HCT116 (cell line): ENCODE measurements around the gene LRRC56. TPM values are rescaled to one million over a fixed set of nuclear protein-coding genes. Genes with fewer than 3 reads are reported as not detected.

Experiments
- ATAC-seq: fragments of 200-7000 bp; cut with Tn5 transposase; 2 replicates; pipeline ENCODE4 v1.9.1; 2020; ENCODE audit warnings: mild to moderate bottlenecking, moderate library complexity
- BruUV-seq: library from RNA; stranded (reverse); fragments of 400-500 nt; replicated peaks from 2 replicates; lab custom pipeline; 2021; lab: Mats Ljungman, UMichigan
- CTCF ChIA-PET: fragments of 300-600 bp; sonication (Branson Sonifier 250); formaldehyde crosslinking; loops from one replicate; lab custom pipeline; 2021; ENCODE audit warnings: antibody characterized with exemption; lab: Charles Lee
- POLR2A ChIA-PET: fragments of 300-600, 350-600 bp; sonication (Branson Sonifier 250); formaldehyde crosslinking; loops from one replicate; lab custom pipeline; 2021; ENCODE audit warnings: antibody characterized with exemption; lab: Charles Lee
- RAD21 ChIA-PET, 2 experiments: fragments of 300-600 bp; sonication (Branson Sonifier 250); formaldehyde crosslinking; loops; one replicate each; lab custom pipeline; 2023; ENCODE audit warnings: low total read pairs in 2 of 2; ENCODE audit not compliant: uncharacterized antibody in 2 of 2, unreplicated experiment in 2 of 2, low non-redundant PET in 1 of 2; lab: Charles Lee
- DNase-seq: peaks from one replicate; pipeline ENCODE4 v3.0.0-alpha.2; 2010; ENCODE audit warnings: low read depth, low spot score
- H2AFZ ChIP-seq: fragments of 200-600 bp; shearing (Covaris generic), sonication (generic); 2 replicates; pipeline ENCODE4 v1.6.1; 2017; ENCODE audit warnings: low read depth, mixed run types, mixed read lengths, antibody characterized with exemption, low read length; ENCODE audit not compliant: poor library complexity, severe bottlenecking
- H3K27ac ChIP-seq: 2 replicates; pipeline ENCODE4 v1.5.1; 2012; ENCODE audit warnings: low read depth, low read length
- H3K27me3 ChIP-seq: fragments of 200-600 bp; sonication (generic); 2 replicates; pipeline ENCODE4 v1.6.1; 2016; ENCODE audit warnings: mixed run types, low read length, mixed read lengths; ENCODE audit not compliant: insufficient read depth
- H3K36me3 ChIP-seq, 2 experiments: fragments of 200-500 bp in 1 of 2; fragments of 200-600 bp in 1 of 2; sonication (Bioruptor generic) in 1 of 2; sonication (generic) in 1 of 2; 2 replicates each; pipeline versions ENCODE4 v1.5.1 to v1.6.1; 2014 to 2016; ENCODE audit warnings: low read length in 2 of 2, inconsistent platforms in 1 of 2, mixed read lengths in 1 of 2, mixed run types in 1 of 2; ENCODE audit not compliant: insufficient read depth in 2 of 2, control insufficient read depth in 1 of 2
- H3K4me1 ChIP-seq, 2 experiments: fragments of 200-600 bp in 1 of 2; sonication (generic) in 1 of 2; 2 replicates each; pipeline versions ENCODE4 v1.5.1 to v1.6.1; 2012 to 2017; ENCODE audit warnings: low read length in 2 of 2, inconsistent platforms in 1 of 2, mild to moderate bottlenecking in 1 of 2, mixed read lengths in 1 of 2, mixed run types in 1 of 2, moderate library complexity in 1 of 2; ENCODE audit not compliant: insufficient read depth in 2 of 2, control insufficient read depth in 1 of 2
- H3K4me2 ChIP-seq: fragments of 200-600 bp; sonication (generic); 2 replicates; pipeline ENCODE4 v1.6.1; 2017; ENCODE audit warnings: mixed run types, low read length, mixed read lengths
- H3K4me3 ChIP-seq, 2 experiments: fragments of 200-600 bp in 1 of 2; sonication (generic) in 1 of 2; replicated peaks in 1 of 2; 2 replicates each; pipeline ENCODE4 v1.5.1; 2011 to 2016; ENCODE audit warnings: low read length in 2 of 2, control low read depth in 1 of 2, low read depth in 1 of 2, mild to moderate bottlenecking in 1 of 2, mixed read lengths in 1 of 2, mixed run types in 1 of 2
- H3K79me2 ChIP-seq: fragments of 200-600 bp; sonication (generic); 2 replicates; pipeline ENCODE4 v1.6.1; 2017; ENCODE audit warnings: mild to moderate bottlenecking, mixed run types, low read length, moderate library complexity, mixed read lengths; ENCODE audit not compliant: insufficient read depth
- H3K9ac ChIP-seq: fragments of 200-600 bp; sonication (generic); 2 replicates; pipeline ENCODE4 v1.6.1; 2016; ENCODE audit warnings: low read length, mixed read lengths
- H3K9me2 ChIP-seq: fragments of 200-600 bp; sonication (generic), shearing (Covaris generic); 2 replicates; pipeline ENCODE4 v1.6.1; 2017; ENCODE audit warnings: mixed run types, mild to moderate bottlenecking, moderate library complexity; ENCODE audit not compliant: insufficient read depth
- H3K9me3 ChIP-seq, 2 experiments: fragments of 200-500 bp in 1 of 2; fragments of 200-600 bp in 1 of 2; sonication (Bioruptor generic) in 1 of 2; sonication (generic) in 1 of 2; 2 replicates each; pipeline ENCODE4 v1.6.1; 2014 to 2017; ENCODE audit warnings: low read length in 2 of 2, mixed read lengths in 2 of 2, inconsistent platforms in 1 of 2, low read depth in 1 of 2, mild to moderate bottlenecking in 1 of 2, mixed run types in 1 of 2, moderate library complexity in 1 of 2; ENCODE audit not compliant: control insufficient read depth in 1 of 2, insufficient read depth in 1 of 2
- H4K20me1 ChIP-seq: fragments of 200-600 bp; sonication (generic), shearing (Covaris generic); 2 replicates; pipeline ENCODE4 v1.6.1; 2017; ENCODE audit warnings: mixed run types, mild to moderate bottlenecking, moderate library complexity; ENCODE audit not compliant: insufficient read depth
- ATF3 ChIP-seq: IDR thresholded peaks from 2 replicates; pipeline ENCODE4 v1.6.1; 2012
- CBX3 ChIP-seq: IDR thresholded peaks from 2 replicates; pipeline ENCODE4 v1.6.1; 2012; ENCODE audit warnings: low read depth
- CEBPB ChIP-seq: IDR thresholded peaks from 2 replicates; pipeline ENCODE4 v1.6.1; 2012; ENCODE audit warnings: low read depth
- CTCF ChIP-seq, 3 experiments: fragments of 200-600 bp in 1 of 3; sonication (generic) in 1 of 3; IDR thresholded peaks in 2 of 3; conservative IDR thresholded peaks in 1 of 3; 2 replicates each; pipeline ENCODE4 v1.5.1; 2012 to 2017; ENCODE audit warnings: low read depth in 2 of 3, low read length in 2 of 3, antibody characterized with exemption in 1 of 3, borderline replicate concordance in 1 of 3, control low read depth in 1 of 3, mild to moderate bottlenecking in 1 of 3, mixed read lengths in 1 of 3, mixed run types in 1 of 3, moderate library complexity in 1 of 3; ENCODE audit not compliant: insufficient read depth in 1 of 3
- EZH2phosphoT487 ChIP-seq: fragments of 200-600 bp; IDR thresholded peaks from 2 replicates; pipeline ENCODE4 v1.6.1; 2018; ENCODE audit warnings: antibody characterized with exemption, borderline replicate concordance
- JUND ChIP-seq: IDR thresholded peaks from 2 replicates; pipeline ENCODE4 v1.6.1; 2012
- MAX ChIP-seq: IDR thresholded peaks from 2 replicates; pipeline ENCODE4 v1.6.1; 2012
- POLR2AphosphoS5 ChIP-seq: IDR thresholded peaks from 2 replicates; pipeline ENCODE4 v1.6.1; 2011; ENCODE audit warnings: mild to moderate bottlenecking, low read depth, low read length, moderate library complexity
- REST ChIP-seq: IDR thresholded peaks from 2 replicates; pipeline ENCODE4 v1.6.1; 2012; ENCODE audit warnings: low read depth
- SIN3A ChIP-seq: IDR thresholded peaks from 2 replicates; pipeline ENCODE4 v1.6.1; 2012; ENCODE audit warnings: low read depth
- SP1 ChIP-seq: IDR thresholded peaks from 2 replicates; pipeline ENCODE4 v1.6.1; 2012; ENCODE audit warnings: low read depth
- SRF ChIP-seq: IDR thresholded peaks from 2 replicates; pipeline ENCODE4 v1.6.1; 2012; ENCODE audit warnings: low read depth
- TCF7L2 ChIP-seq: IDR thresholded peaks from 2 replicates; pipeline ENCODE4 v1.7.0; 2011; ENCODE audit warnings: borderline replicate concordance, inconsistent platforms; ENCODE audit not compliant: insufficient read depth, insufficient read length; ENCODE audit errors: extremely low read depth
- ZNF274 ChIP-seq: fragments of 200-500 bp; sonication (Bioruptor generic); IDR thresholded peaks from 2 replicates; pipeline ENCODE4 v1.6.1; 2014; ENCODE audit warnings: mild to moderate bottlenecking, low read depth, low read length, inconsistent platforms
- intact Hi-C: fragments of 100-400 bp; cut with micrococcal nuclease; formaldehyde crosslinking; loops from 2 replicates; pipeline ENCODE4 v1.10.0; 2022
- total RNA-seq: library from RNA; stranded (reverse); gene quantifications from one replicate; pipeline ENCODE4 v1.2.1, GENCODE V29; 2021; ENCODE audit not compliant: unreplicated experiment

The LRRC56 gene
- total RNA-seq, 1 experiment from 2014 or later: 9.1 TPM

- H3K36me3 ChIP-seq: peaks cover 0 to 5% of the 10 kb centered on the region in 2 experiments; a peak in 1 of 4 replicates
- no peak for DNase-seq
- H3K9ac ChIP-seq: peak overlapping the region; percentile 77
- RAD21 ChIA-PET: no interaction called here
- POLR2A ChIA-PET: no interaction called here
- intact Hi-C loops: no loop called here
- CTCF ChIA-PET: no interaction called here
- no peaks in the 10 kb centered on the region for H4K20me1 ChIP-seq
- H3K4me2 ChIP-seq: peak overlapping the region; percentile 100
- no peaks in the 10 kb centered on the region for H3K9me2 ChIP-seq
- no peaks in the 10 kb centered on the region for H3K27me3 ChIP-seq
- H3K27ac ChIP-seq: peak overlapping the region; percentile 100
- H3K4me3 ChIP-seq: peak overlapping the region in 1 of 2 experiments; percentile 64; a peak in 3 of 4 replicates
- BruUV-seq: no TSS peak
- TF ChIP-seq CEBPB (no peak), TCF7L2 (no peak), EZH2phosphoT487 (no peak), ATF3 (no peak), POLR2AphosphoS5 (no peak), SIN3A (no peak), CTCF (IDR thresholded peaks at IDR 0.05 in 2 of 3, conservative IDR thresholded peaks at IDR 0.05 in 1 of 3; ENCODE audit: borderline replicate concordance in 1 of 3, insufficient read depth in 1 of 3, low read depth in 2 of 3, low read length in 2 of 3) (no peak), JUND (no peak), ZNF274 (no peak), SRF (no peak), REST (no peak), SP1 (no peak), CBX3 (no peak), MAX (no peak)
- H3K4me1 ChIP-seq: peaks cover 15 to 33% of the 10 kb centered on the region in 2 experiments; a peak in 3 of 4 replicates
- no peaks in the 10 kb centered on the region for H3K9me3 ChIP-seq
- H2AFZ ChIP-seq: no peak overlapping the region
- peaks cover 21% of the 10 kb centered on the region for H3K79me2 ChIP-seq
- ATAC-seq: no peak
Observed at GRCh38 chr11:538431-539051, 1.2 kb downstream of the LRRC56 start.
